Tibial nerve (tissue), 4 donors: Measurements from ENCODE around the gene BANK1.

Experiments used
- CTCF ChIP-seq, 5 experiments: fragments of 200-600 bp in 3 of 5; fragments of 450-650 bp in 2 of 5; sonication (generic) in 3 of 5; IDR thresholded peaks; one replicate each; pipeline ENCODE4 v1.5.1; 2016 to 2019; ENCODE audit warnings: antibody characterized with exemption in 5 of 5, mild to moderate bottlenecking in 3 of 5, moderate library complexity in 2 of 5
- EP300 ChIP-seq, 2 donors: sonication (generic); formaldehyde crosslinking; IDR thresholded peaks; one replicate each; pipeline ENCODE4 v1.6.1; 2017; ENCODE audit warnings: antibody characterized with exemption in 2 of 2, mild to moderate bottlenecking in 1 of 2

DNA sequence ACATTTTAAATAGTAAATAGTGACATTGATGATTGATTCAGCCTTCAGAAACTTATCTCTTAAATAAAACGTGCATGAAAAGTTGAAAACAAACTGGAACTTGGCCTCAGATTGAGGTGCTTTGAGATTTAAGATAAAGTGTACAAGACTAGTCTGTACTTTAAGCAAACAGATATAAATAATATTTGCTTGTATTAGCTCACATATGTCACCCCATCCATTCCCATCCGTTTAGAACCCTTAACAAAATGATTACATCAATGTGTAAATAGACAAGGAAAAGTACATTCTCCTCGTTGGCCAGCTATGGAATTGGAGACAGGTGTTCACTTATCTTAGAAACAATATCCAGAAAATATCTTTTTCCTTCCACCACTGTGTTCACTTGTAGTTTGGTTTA, 130.8 kb downstream of the BANK1 start:
- TF ChIP-seq CTCF (IDR thresholded peaks at IDR 0.05) (no peak), EP300 (IDR thresholded peaks at IDR 0.05) (no peak)
